ENCODE data around the gene INSC. TPM values are rescaled to one million over a fixed set of nuclear protein-coding genes. Genes with fewer than 3 reads are reported as not detected.

INSC gene
- total RNA-seq, 1 experiment from 2014 or later = not detected

- BruUV-seq (replicated peaks) = no TSS peak
- Histone ChIP-seq H3K4me1 (no peaks in the 10 kb centered on the region), H3K27me3 (replicated peaks; ENCODE audit: control insufficient read depth, insufficient read depth, low read length) (no peaks in the 10 kb centered on the region), H3K9me3 (no peaks in the 10 kb centered on the region), H3K4me3 (ENCODE audit: low read depth, low read length) (no peak overlapping the region), H3K36me3 (ENCODE audit: control insufficient read depth, insufficient read depth, low read length) (no peaks in the 10 kb centered on the region)
- Mint-ChIP-seq H3K4me1 (ENCODE audit: low read depth, unreplicated experiment) (no peaks in the 10 kb centered on the region), H3K9me3 (ENCODE audit: unreplicated experiment) (no peaks in the 10 kb centered on the region), H3K27ac (ENCODE audit: unreplicated experiment) (no peak overlapping the region), H3K36me3 (ENCODE audit: insufficient read depth, unreplicated experiment) (no peaks in the 10 kb centered on the region), H3K27me3 (ENCODE audit: insufficient read depth, unreplicated experiment) (peaks cover 12% of the 10 kb centered on the region), H3K4me3 (ENCODE audit: unreplicated experiment) (no peak overlapping the region)
- DNase-seq = no peak
- intact Hi-C loops (cut with micrococcal nuclease; ENCODE audit: unreplicated experiment) = no loop called here
- POLR2A ChIA-PET = no interaction called here
- CTCF ChIA-PET = no interaction called here
- TF ChIP-seq CTCF (IDR thresholded peaks at IDR 0.05; ENCODE audit: insufficient read depth in 1 of 2, low read depth in 1 of 2, low read length in 1 of 2, severe bottlenecking in 1 of 2, unreplicated experiment in 1 of 2) = no peak
Observed at GRCh38 chr11:15185021-15185420, 70.3 kb downstream of the INSC start.

DNA sequence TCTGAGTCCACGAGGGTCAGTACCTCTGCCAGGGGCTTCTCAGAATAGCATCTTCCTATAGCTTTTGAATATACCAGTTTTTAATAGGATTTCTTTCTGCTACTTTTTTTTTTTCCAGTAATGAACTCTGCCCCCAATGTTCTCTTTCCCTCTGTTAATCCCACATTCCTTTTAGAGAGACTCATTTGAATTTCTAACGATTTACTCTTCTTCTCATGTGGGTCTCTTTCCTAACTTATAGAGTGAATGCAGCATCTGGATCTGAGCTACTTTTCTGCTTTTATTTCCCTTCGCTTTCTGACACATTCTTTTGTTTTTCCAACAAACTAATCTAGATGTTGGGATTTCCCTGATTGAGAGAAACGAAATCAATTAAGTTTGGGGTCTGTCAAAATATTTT lies 71.4 kb downstream of the INSC start:
- Histone ChIP-seq H3K36me3 (ENCODE audit: control insufficient read depth, insufficient read depth, low read length) (no peaks in the 10 kb centered on the region), H3K4me3 (ENCODE audit: low read depth, low read length) (no peak overlapping the region), H3K27me3 (replicated peaks; ENCODE audit: control insufficient read depth, insufficient read depth, low read length) (no peaks in the 10 kb centered on the region), H3K4me1 (no peaks in the 10 kb centered on the region), H3K9me3 (no peaks in the 10 kb centered on the region)
- no peak for TF ChIP-seq CTCF (IDR thresholded peaks at IDR 0.05; ENCODE audit: insufficient read depth in 1 of 2, low read depth in 1 of 2, low read length in 1 of 2, severe bottlenecking in 1 of 2, unreplicated experiment in 1 of 2)
- CTCF ChIA-PET = no interaction called here
- no peak overlapping the region for H3K4me3 Mint-ChIP-seq (ENCODE audit: unreplicated experiment)
- no peaks in the 10 kb centered on the region for H3K9me3 Mint-ChIP-seq (ENCODE audit: unreplicated experiment)
- no peaks in the 10 kb centered on the region for H3K36me3 Mint-ChIP-seq (ENCODE audit: insufficient read depth, unreplicated experiment)
- no TSS peak for BruUV-seq (replicated peaks)
- intact Hi-C loops (cut with micrococcal nuclease; ENCODE audit: unreplicated experiment) = no loop called here
- no peak for DNase-seq
- H3K4me1 Mint-ChIP-seq (ENCODE audit: low read depth, unreplicated experiment) = no peaks in the 10 kb centered on the region
- H3K27me3 Mint-ChIP-seq (ENCODE audit: insufficient read depth, unreplicated experiment) = peaks cover 12% of the 10 kb centered on the region
- no peak overlapping the region for H3K27ac Mint-ChIP-seq (ENCODE audit: unreplicated experiment)
- POLR2A ChIA-PET = no interaction called here

DNA sequence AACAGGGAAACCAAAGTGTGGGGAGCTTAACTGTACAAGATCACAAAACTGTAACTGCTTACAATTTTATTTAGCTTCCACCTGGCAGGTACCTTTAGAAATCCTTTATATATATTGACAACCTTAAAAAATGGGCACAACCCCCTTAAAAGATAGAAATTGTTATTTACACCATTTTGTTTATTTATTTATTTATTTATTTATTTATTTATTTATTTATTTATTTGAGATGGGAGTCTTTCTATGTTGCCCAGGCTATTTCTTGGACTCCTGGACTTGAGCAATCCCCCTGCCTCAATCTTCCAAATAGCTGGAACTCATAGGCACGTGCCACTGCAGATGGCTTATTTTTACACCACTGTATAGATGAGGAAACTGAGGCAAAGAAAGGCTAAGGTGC lies 74.5 kb downstream of the INSC start:
- H3K4me1 ChIP-seq = no peaks in the 10 kb centered on the region
- Mint-ChIP-seq H3K36me3 (ENCODE audit: insufficient read depth, unreplicated experiment) (no peaks in the 10 kb centered on the region), H3K27me3 (ENCODE audit: insufficient read depth, unreplicated experiment) (peaks cover 12% of the 10 kb centered on the region), H3K4me3 (ENCODE audit: unreplicated experiment) (no peak overlapping the region), H3K4me1 (ENCODE audit: low read depth, unreplicated experiment) (no peaks in the 10 kb centered on the region), H3K9me3 (ENCODE audit: unreplicated experiment) (no peaks in the 10 kb centered on the region), H3K27ac (ENCODE audit: unreplicated experiment) (no peak overlapping the region)
- intact Hi-C loops (cut with micrococcal nuclease; ENCODE audit: unreplicated experiment) = no loop called here
- no peaks in the 10 kb centered on the region for H3K27me3 ChIP-seq (replicated peaks; ENCODE audit: control insufficient read depth, insufficient read depth, low read length)
- CTCF ChIA-PET = no interaction called here
- no peaks in the 10 kb centered on the region for H3K9me3 ChIP-seq
- BruUV-seq (replicated peaks) = no TSS peak
- TF ChIP-seq CTCF (IDR thresholded peaks at IDR 0.05; ENCODE audit: insufficient read depth in 1 of 2, low read depth in 1 of 2, low read length in 1 of 2, severe bottlenecking in 1 of 2, unreplicated experiment in 1 of 2) = no peak
- POLR2A ChIA-PET = no interaction called here
- H3K36me3 ChIP-seq (ENCODE audit: control insufficient read depth, insufficient read depth, low read length) = no peaks in the 10 kb centered on the region
- no peak for DNase-seq
- no peak overlapping the region for H3K4me3 ChIP-seq (ENCODE audit: low read depth, low read length)
